DOHH2 (cell line): ENCODE measurements around the gene MOK.

ENCODE experiments used
- H3F3A ChIP-seq: fragments of 200-600 bp; sonication (generic), shearing (Covaris generic); 2 replicates; pipeline ENCODE4 v1.6.0; 2016; ENCODE audit warnings: antibody characterized with exemption, mild to moderate bottlenecking; ENCODE audit not compliant: control insufficient read depth, insufficient read depth
- H3K27ac ChIP-seq: fragments of 200-600 bp; sonication (generic); 2 replicates; pipeline ENCODE4 v1.5.1; 2014; ENCODE audit warnings: low read depth, mild to moderate bottlenecking, low read length, moderate library complexity
- H3K27me3 ChIP-seq: fragments of 200-600 bp; sonication (generic); 2 replicates; pipeline ENCODE4 v1.6.1; 2014; ENCODE audit warnings: mild to moderate bottlenecking, low read length, mixed read lengths; ENCODE audit not compliant: control insufficient read depth
- H3K36me3 ChIP-seq: fragments of 200-600 bp; sonication (generic); 2 replicates; pipeline ENCODE4 v1.6.1; 2014; ENCODE audit warnings: mild to moderate bottlenecking, low read length, moderate library complexity, mixed read lengths; ENCODE audit not compliant: control insufficient read depth
- H3K4me1 ChIP-seq: fragments of 200-600 bp; sonication (generic); 2 replicates; pipeline ENCODE4 v1.6.1; 2014; ENCODE audit warnings: mild to moderate bottlenecking, low read length, mixed read lengths; ENCODE audit not compliant: control insufficient read depth
- H3K4me2 ChIP-seq: fragments of 200-600 bp; sonication (generic); 2 replicates; pipeline ENCODE4 v1.6.0; 2014; ENCODE audit warnings: mild to moderate bottlenecking, low read length, moderate library complexity
- H3K4me3 ChIP-seq: fragments of 200-600 bp; sonication (generic); 2 replicates; pipeline ENCODE4 v1.5.1; 2014; ENCODE audit warnings: mild to moderate bottlenecking, low read length, mixed read lengths
- H3K79me2 ChIP-seq: fragments of 200-600 bp; sonication (generic); 2 replicates; pipeline ENCODE4 v1.6.1; 2014; ENCODE audit warnings: mild to moderate bottlenecking, low read length, mixed read lengths; ENCODE audit not compliant: control insufficient read depth
- H3K9me2 ChIP-seq: fragments of 200-600 bp; sonication (generic); replicated peaks from 2 replicates; pipeline ENCODE4 v1.6.1; 2014; ENCODE audit warnings: mild to moderate bottlenecking, low read length, mixed read lengths; ENCODE audit not compliant: control insufficient read depth
- H3K9me3 ChIP-seq: fragments of 200-600 bp; sonication (generic); 2 replicates; pipeline ENCODE4 v1.6.1; 2014; ENCODE audit warnings: antibody characterized with exemption, low read length, mixed read lengths; ENCODE audit not compliant: control insufficient read depth, insufficient read depth
- H4K20me1 ChIP-seq: fragments of 200-600 bp; sonication (generic); 2 replicates; pipeline ENCODE4 v1.6.0; 2014; ENCODE audit warnings: low read depth, mild to moderate bottlenecking, antibody characterized with exemption, low read length, moderate library complexity; ENCODE audit not compliant: control insufficient read depth, insufficient read depth
- CTCF ChIP-seq: fragments of 200-600 bp; sonication (generic); IDR thresholded peaks from one replicate; pipeline ENCODE4 v1.5.1; 2014; ENCODE audit warnings: antibody characterized with exemption, mild to moderate bottlenecking, low read depth, low read length; ENCODE audit not compliant: poor library complexity, severe bottlenecking
- EZH2phosphoT487 ChIP-seq: fragments of 200-600 bp; sonication (generic); IDR thresholded peaks from 2 replicates; pipeline ENCODE4 v1.6.1; 2017; ENCODE audit warnings: borderline replicate concordance, mild to moderate bottlenecking, antibody characterized with exemption, low read length, moderate library complexity, mixed read lengths

Gene MOK

GRCh38 chr14:102222009-102222575, 82.9 kb downstream of the MOK start:
- Histone ChIP-seq H3K4me3 (no peak overlapping the region), H3K27ac (no peak overlapping the region), H3K27me3 (no peaks in the 10 kb centered on the region)

GRCh38 chr14:102221026-102221425, 83.9 kb downstream of the MOK start:
- peaks cover 19% of the 10 kb centered on the region for H3K4me1 ChIP-seq
- H3K4me2 ChIP-seq: no peak overlapping the region

More at GRCh38 chr14:102222009-102222575, 82.9 kb downstream of the MOK start:
- Histone ChIP-seq H3K79me2 (peaks cover 3% of the 10 kb centered on the region; the same call in 1 of the 2 replicates), H3K9me2 (no peaks in the 10 kb centered on the region), H3K4me2 (no peak overlapping the region), H3K36me3 (no peaks in the 10 kb centered on the region), H3K4me1 (peaks cover 19% of the 10 kb centered on the region), H4K20me1 (peaks cover 8% of the 10 kb centered on the region; the same call in 1 of the 2 replicates), H3K9me3 (no peaks in the 10 kb centered on the region), H3F3A (no peaks in the 10 kb centered on the region)
- TF ChIP-seq EZH2phosphoT487: no peak
- no peak for TF ChIP-seq CTCF

GRCh38 chr14:102220031-102220430, 84.9 kb downstream of the MOK start:
- H3K79me2 ChIP-seq: peaks cover 11% of the 10 kb centered on the region
- H3K27me3 ChIP-seq: no peaks in the 10 kb centered on the region
- H3F3A ChIP-seq: no peaks in the 10 kb centered on the region
- H3K9me3 ChIP-seq: no peaks in the 10 kb centered on the region
- H3K4me1 ChIP-seq: peaks cover 19% of the 10 kb centered on the region
- peak overlapping the region; percentile 26; the same call in 1 of the 2 replicates for H3K4me3 ChIP-seq
- no peaks in the 10 kb centered on the region for H3K9me2 ChIP-seq
- 0 out of 2 replicates have a peak, but pooled peaks cover under 1% of the 10 kb centered on the region for H3K36me3 ChIP-seq
- peak overlapping the region; percentile 59 for H3K4me2 ChIP-seq
- H4K20me1 ChIP-seq: peaks cover 8% of the 10 kb centered on the region; the same call in 1 of the 2 replicates
- H3K27ac ChIP-seq: no peak overlapping the region
- no peak for TF ChIP-seq EZH2phosphoT487
- no peak for TF ChIP-seq CTCF

More at GRCh38 chr14:102221026-102221425, 83.9 kb downstream of the MOK start:
- Histone ChIP-seq H3F3A (no peaks in the 10 kb centered on the region), H3K79me2 (peaks cover 3% of the 10 kb centered on the region; the same call in 1 of the 2 replicates), H3K27me3 (no peaks in the 10 kb centered on the region), H3K9me3 (no peaks in the 10 kb centered on the region), H3K9me2 (no peaks in the 10 kb centered on the region), H4K20me1 (peaks cover 8% of the 10 kb centered on the region; the same call in 1 of the 2 replicates), H3K27ac (no peak overlapping the region), H3K4me3 (no peak overlapping the region), H3K36me3 (no peaks in the 10 kb centered on the region)
- TF ChIP-seq EZH2phosphoT487: no peak
- no peak for TF ChIP-seq CTCF
